ENCODE results near the gene MAGI3. TPM values are rescaled to one million over a fixed set of nuclear protein-coding genes. Genes with fewer than 3 reads are reported as not detected.

Gene MAGI3
- total RNA-seq, 1 experiment from 2014 or later: 27.6 TPM

DNA sequence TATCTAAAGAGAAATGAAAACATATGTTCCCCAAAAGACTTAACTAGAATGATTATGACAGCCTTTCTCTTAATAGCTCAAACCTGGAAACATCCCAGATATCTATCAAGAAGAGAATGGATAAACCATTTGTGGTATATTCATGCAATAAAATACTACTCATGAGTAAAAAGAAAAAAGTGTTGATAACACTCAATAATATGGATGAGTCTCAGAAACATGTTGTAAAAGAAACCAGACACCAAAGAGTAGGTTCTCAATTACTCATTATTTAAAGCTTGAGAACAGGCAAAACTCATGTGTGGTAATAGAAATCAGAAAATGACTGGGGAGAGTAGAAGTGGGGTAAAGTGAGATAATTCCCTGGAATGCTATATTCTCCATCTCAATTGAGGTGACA is 214.8 kb downstream of the MAGI3 start:
- Histone ChIP-seq H3K9me3 (no peaks in the 10 kb centered on the region), H3K4me1 (no peaks in the 10 kb centered on the region), H3K36me3 (ENCODE audit: control insufficient read depth, insufficient read depth, low read length) (no peaks in the 10 kb centered on the region), H3K27me3 (replicated peaks; ENCODE audit: control insufficient read depth, insufficient read depth, low read length) (no peaks in the 10 kb centered on the region), H3K4me3 (ENCODE audit: low read depth, low read length) (no peak overlapping the region)
- Mint-ChIP-seq H3K27me3 (ENCODE audit: insufficient read depth, unreplicated experiment) (no peaks in the 10 kb centered on the region), H3K4me1 (ENCODE audit: low read depth, unreplicated experiment) (no peaks in the 10 kb centered on the region), H3K36me3 (ENCODE audit: insufficient read depth, unreplicated experiment) (peaks cover 17% of the 10 kb centered on the region), H3K27ac (ENCODE audit: unreplicated experiment) (no peak overlapping the region), H3K9me3 (ENCODE audit: unreplicated experiment) (peaks cover 9% of the 10 kb centered on the region), H3K4me3 (ENCODE audit: unreplicated experiment) (no peak overlapping the region)
- ChIA-PET CTCF (no interaction called here), POLR2A (no interaction called here)
- BruUV-seq (replicated peaks): no TSS peak
- intact Hi-C loops (cut with micrococcal nuclease; ENCODE audit: unreplicated experiment): no loop called here
- TF ChIP-seq, protein P1, sequence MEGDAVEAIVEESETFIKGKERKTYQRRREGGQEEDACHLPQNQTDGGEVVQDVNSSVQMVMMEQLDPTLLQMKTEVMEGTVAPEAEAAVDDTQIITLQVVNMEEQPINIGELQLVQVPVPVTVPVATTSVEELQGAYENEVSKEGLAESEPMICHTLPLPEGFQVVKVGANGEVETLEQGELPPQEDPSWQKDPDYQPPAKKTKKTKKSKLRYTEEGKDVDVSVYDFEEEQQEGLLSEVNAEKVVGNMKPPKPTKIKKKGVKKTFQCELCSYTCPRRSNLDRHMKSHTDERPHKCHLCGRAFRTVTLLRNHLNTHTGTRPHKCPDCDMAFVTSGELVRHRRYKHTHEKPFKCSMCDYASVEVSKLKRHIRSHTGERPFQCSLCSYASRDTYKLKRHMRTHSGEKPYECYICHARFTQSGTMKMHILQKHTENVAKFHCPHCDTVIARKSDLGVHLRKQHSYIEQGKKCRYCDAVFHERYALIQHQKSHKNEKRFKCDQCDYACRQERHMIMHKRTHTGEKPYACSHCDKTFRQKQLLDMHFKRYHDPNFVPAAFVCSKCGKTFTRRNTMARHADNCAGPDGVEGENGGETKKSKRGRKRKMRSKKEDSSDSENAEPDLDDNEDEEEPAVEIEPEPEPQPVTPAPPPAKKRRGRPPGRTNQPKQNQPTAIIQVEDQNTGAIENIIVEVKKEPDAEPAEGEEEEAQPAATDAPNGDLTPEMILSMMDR (IDR thresholded peaks at IDR 0.05; ENCODE audit: insufficient read depth in 1 of 2, low read depth in 1 of 2, low read length in 1 of 2, severe bottlenecking in 1 of 2, unreplicated experiment in 1 of 2): no peak
- DNase-seq: no peak

DNA sequence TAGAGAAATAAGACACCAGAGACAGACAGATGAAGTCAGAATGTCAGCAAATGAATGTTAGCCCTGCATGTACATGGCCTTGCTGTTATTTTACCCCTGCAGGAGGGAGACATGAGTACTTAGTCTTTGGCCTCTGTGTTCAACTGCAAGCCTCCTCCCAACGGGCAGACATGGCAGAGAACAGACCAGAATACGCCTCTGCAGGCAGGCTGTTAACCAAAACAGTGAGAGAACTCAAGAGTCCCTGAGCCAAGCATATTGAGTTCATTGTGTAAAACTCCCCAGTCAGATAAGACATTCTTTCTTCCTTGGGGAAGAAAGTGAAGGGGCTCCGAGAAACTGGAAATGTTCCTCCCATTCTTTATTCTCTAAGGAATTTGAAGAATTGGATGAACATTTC is 218.1 kb downstream of the MAGI3 start:
- Mint-ChIP-seq H3K27ac (ENCODE audit: unreplicated experiment) (no peak overlapping the region), H3K36me3 (ENCODE audit: insufficient read depth, unreplicated experiment) (peaks cover 18% of the 10 kb centered on the region), H3K27me3 (ENCODE audit: insufficient read depth, unreplicated experiment) (no peaks in the 10 kb centered on the region), H3K4me3 (ENCODE audit: unreplicated experiment) (no peak overlapping the region), H3K9me3 (ENCODE audit: unreplicated experiment) (no peaks in the 10 kb centered on the region), H3K4me1 (ENCODE audit: low read depth, unreplicated experiment) (no peaks in the 10 kb centered on the region)
- no TSS peak for BruUV-seq (replicated peaks)
- ChIA-PET POLR2A (no interaction called here), CTCF (no interaction called here)
- Histone ChIP-seq H3K36me3 (ENCODE audit: control insufficient read depth, insufficient read depth, low read length) (no peaks in the 10 kb centered on the region), H3K9me3 (no peaks in the 10 kb centered on the region), H3K27me3 (replicated peaks; ENCODE audit: control insufficient read depth, insufficient read depth, low read length) (no peaks in the 10 kb centered on the region), H3K4me3 (ENCODE audit: low read depth, low read length) (no peak overlapping the region), H3K4me1 (no peaks in the 10 kb centered on the region)
- intact Hi-C loops (cut with micrococcal nuclease; ENCODE audit: unreplicated experiment): no loop called here
- no peak for DNase-seq
- TF ChIP-seq, protein P1 (IDR thresholded peaks at IDR 0.05; ENCODE audit: insufficient read depth in 1 of 2, low read depth in 1 of 2, low read length in 1 of 2, severe bottlenecking in 1 of 2, unreplicated experiment in 1 of 2): no peak

DNA sequence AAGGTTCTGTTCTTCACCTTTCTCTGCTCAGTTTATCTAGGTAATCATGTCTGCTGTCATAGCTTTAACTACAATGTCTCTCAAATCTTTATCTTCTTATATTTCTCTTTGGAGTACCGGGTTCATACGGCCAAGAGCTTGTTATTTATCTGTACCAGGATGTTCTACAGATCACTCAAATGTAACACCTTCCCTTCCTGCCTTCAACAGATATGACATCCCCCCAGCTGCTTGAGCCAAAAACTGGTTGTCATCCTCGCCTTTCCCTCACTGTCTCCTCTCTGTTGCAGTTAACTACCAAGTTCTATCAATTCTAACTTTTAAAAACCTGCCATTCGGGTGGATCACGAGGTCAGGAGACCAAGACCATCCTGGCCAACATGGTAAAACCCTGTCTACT is 220.1 kb downstream of the MAGI3 start:
- ChIA-PET POLR2A (no interaction called here), CTCF (no interaction called here)
- no peaks in the 10 kb centered on the region for H3K4me1 ChIP-seq
- no peak overlapping the region for H3K27ac Mint-ChIP-seq (ENCODE audit: unreplicated experiment)
- H3K9me3 Mint-ChIP-seq (ENCODE audit: unreplicated experiment): no peaks in the 10 kb centered on the region
- H3K27me3 ChIP-seq (replicated peaks; ENCODE audit: control insufficient read depth, insufficient read depth, low read length): no peaks in the 10 kb centered on the region
- peaks cover 6% of the 10 kb centered on the region for H3K36me3 Mint-ChIP-seq (ENCODE audit: insufficient read depth, unreplicated experiment)
- intact Hi-C loops (cut with micrococcal nuclease; ENCODE audit: unreplicated experiment): no loop called here
- no peaks in the 10 kb centered on the region for H3K36me3 ChIP-seq (ENCODE audit: control insufficient read depth, insufficient read depth, low read length)
- TF ChIP-seq, protein P1 (IDR thresholded peaks at IDR 0.05; ENCODE audit: insufficient read depth in 1 of 2, low read depth in 1 of 2, low read length in 1 of 2, severe bottlenecking in 1 of 2, unreplicated experiment in 1 of 2): no peak
- H3K4me1 Mint-ChIP-seq (ENCODE audit: low read depth, unreplicated experiment): no peaks in the 10 kb centered on the region
- no peak overlapping the region for H3K4me3 ChIP-seq (ENCODE audit: low read depth, low read length)
- no peaks in the 10 kb centered on the region for H3K27me3 Mint-ChIP-seq (ENCODE audit: insufficient read depth, unreplicated experiment)
- no TSS peak for BruUV-seq (replicated peaks)
- no peaks in the 10 kb centered on the region for H3K9me3 ChIP-seq
- DNase-seq: no peak
- H3K4me3 Mint-ChIP-seq (ENCODE audit: unreplicated experiment): no peak overlapping the region
